CD14-positive monocyte (primary cell): ENCODE results near the gene TBC1D22A. TPM values are rescaled to one million over a fixed set of nuclear protein-coding genes. Genes with fewer than 3 reads are reported as not detected.
A peak's percentile ranks its signal among the peaks of the same experiment; 100 is the strongest.

Source experiments
- DNase-seq, 3 donors: peaks; one replicate each; pipeline ENCODE4 v3.0.0-alpha.2; 2011 to 2022
- H2AFZ ChIP-seq: 2 replicates; pipeline ENCODE4 v1.6.0; 2012; ENCODE audit warnings: mild to moderate bottlenecking, low read depth, low read length, inconsistent platforms; ENCODE audit not compliant: insufficient read depth, poor library complexity, severe bottlenecking
- H3K27ac ChIP-seq, 2 donors: 1 replicate in 1 of 2; 2 replicates in 1 of 2; pipeline ENCODE4 v1.5.1; 2012 to 2013; ENCODE audit warnings: low read length in 2 of 2, control low read depth in 1 of 2, inconsistent platforms in 1 of 2, low read depth in 1 of 2, mild to moderate bottlenecking in 1 of 2
- H3K27me3 ChIP-seq, 2 donors: one replicate each; pipeline versions ENCODE4 v1.6.0 to v1.6.1; 2011 to 2013; ENCODE audit warnings: low read length in 2 of 2; ENCODE audit not compliant: control insufficient read depth in 2 of 2, insufficient read depth in 2 of 2
- H3K36me3 ChIP-seq, 2 donors: replicated peaks in 1 of 2; 1 replicate in 1 of 2; 2 replicates in 1 of 2; pipeline versions ENCODE4 v1.5.1 to v1.6.1; 2012 to 2013; ENCODE audit warnings: low read length in 2 of 2, control low read depth in 1 of 2, inconsistent platforms in 1 of 2, mild to moderate bottlenecking in 1 of 2; ENCODE audit not compliant: insufficient read depth in 2 of 2, control insufficient read depth in 1 of 2
- H3K4me1 ChIP-seq, 2 donors: 1 replicate in 1 of 2; 2 replicates in 1 of 2; pipeline versions ENCODE4 v1.5.1 to v1.6.1; 2012 to 2013; ENCODE audit warnings: low read length in 2 of 2, control low read depth in 1 of 2, inconsistent platforms in 1 of 2, mild to moderate bottlenecking in 1 of 2, moderate library complexity in 1 of 2; ENCODE audit not compliant: insufficient read depth in 2 of 2, control insufficient read depth in 1 of 2
- H3K4me2 ChIP-seq: replicated peaks from 2 replicates; pipeline ENCODE3; 2012; ENCODE audit warnings: low read length, moderate library complexity, mild to moderate bottlenecking; ENCODE audit not compliant: poor library complexity, severe bottlenecking; ENCODE audit errors: extremely low read depth
- H3K4me3 ChIP-seq, 3 experiments: fragments of 200-600 bp in 1 of 3; sonication (generic) in 1 of 3; replicated peaks in 1 of 3; 1 replicate in 2 of 3; 2 replicates in 1 of 3; pipeline ENCODE4 v1.5.1; 2011 to 2013; ENCODE audit warnings: low read length in 3 of 3, mild to moderate bottlenecking in 3 of 3, control low read depth in 2 of 3, low read depth in 2 of 3, inconsistent platforms in 1 of 3, moderate library complexity in 1 of 3
- H3K79me2 ChIP-seq: 2 replicates; pipeline ENCODE4 v1.6.0; 2012; ENCODE audit warnings: mild to moderate bottlenecking, control low read depth, inconsistent platforms, low read length, moderate library complexity; ENCODE audit not compliant: insufficient read depth
- H3K9ac ChIP-seq: 2 replicates; pipeline ENCODE4 v1.6.0; 2017; ENCODE audit warnings: low read length, mild to moderate bottlenecking; ENCODE audit not compliant: insufficient read depth, poor library complexity, severe bottlenecking
- H3K9me3 ChIP-seq, 2 donors: replicated peaks in 1 of 2; 1 replicate in 1 of 2; 2 replicates in 1 of 2; pipeline versions ENCODE4 v1.5.1 to v1.6.1; 2012 to 2013; ENCODE audit warnings: low read length in 2 of 2, control low read depth in 1 of 2; ENCODE audit not compliant: control insufficient read depth in 1 of 2, insufficient read depth in 1 of 2
- H4K20me1 ChIP-seq: 2 replicates; pipeline ENCODE4 v1.6.0; 2012; ENCODE audit warnings: mild to moderate bottlenecking, low read length, control low read depth, moderate library complexity; ENCODE audit not compliant: insufficient read depth
- H3K27ac Mint-ChIP-seq, 7 donors: one replicate each; pipeline ENCODE4 v1.8.0; 2020; ENCODE audit warnings: mild to moderate bottlenecking in 7 of 7, mixed read lengths in 7 of 7, moderate library complexity in 6 of 7, inconsistent platforms in 2 of 7
- H3K27me3 Mint-ChIP-seq, 3 donors: one replicate each; pipeline ENCODE4 v1.8.0; 2021 to 2022; ENCODE audit warnings: low read depth in 3 of 3, mild to moderate bottlenecking in 3 of 3, mixed read lengths in 3 of 3, moderate library complexity in 3 of 3, inconsistent platforms in 1 of 3
- H3K36me3 Mint-ChIP-seq, 2 donors: one replicate each; pipeline ENCODE4 v1.8.0; 2020; ENCODE audit warnings: mixed read lengths in 2 of 2, inconsistent platforms in 1 of 2, mild to moderate bottlenecking in 1 of 2
- H3K4me1 Mint-ChIP-seq: one replicate; pipeline ENCODE4 v1.8.0; 2020; ENCODE audit warnings: mild to moderate bottlenecking, mixed read lengths
- H3K4me3 Mint-ChIP-seq, 2 donors: one replicate each; pipeline ENCODE4 v1.8.0; 2020; ENCODE audit warnings: mild to moderate bottlenecking in 2 of 2, mixed read lengths in 2 of 2, moderate library complexity in 1 of 2
- H3K9me3 Mint-ChIP-seq, 7 donors: one replicate each; pipeline ENCODE4 v1.8.0; 2020 to 2022; ENCODE audit warnings: mixed read lengths in 7 of 7, mild to moderate bottlenecking in 6 of 7, moderate library complexity in 6 of 7, inconsistent platforms in 2 of 7
- WGBS: methylation state at CpG from one replicate; pipeline ENCODE4 v1.1.5; 2013; ENCODE audit warnings: missing lambda C conversion rate; ENCODE audit not compliant: insufficient coverage; 5-methylcytosine and 5-hydroxymethylcytosine counted together
- intact Hi-C, 2 donors: fragments of 100-400 bp; cut with micrococcal nuclease; formaldehyde crosslinking; loops; one replicate each; pipeline versions ENCODE4 v1.15.0 to v1.15.1; 2023
- polyA plus RNA-seq, 3 donors: library from polyadenylated mRNA; depleted of rRNA in 1 of 3; unstranded in 2 of 3; stranded (reverse) in 1 of 3; fragments of 300-500 nt in 2 of 3; fragments of >200 nt in 1 of 3; fragmentation: Illumina TruSeq in 2 of 3; gene quantifications; 1 replicate in 2 of 3; 2 replicates in 1 of 3; pipeline ENCODE4 v1.2.3, GENCODE V29; 2012 to 2021
- TF ChIP-seq, protein P1 (sequence below): fragments of 200-600 bp; IDR thresholded peaks from one replicate; pipeline ENCODE4 v1.8.0; 2022; ENCODE audit warnings: antibody characterized with exemption, mild to moderate bottlenecking

TBC1D22A gene
- polyA plus RNA-seq, 3 donors = 25.9 to 36.2 (median 29.5) TPM

DNA sequence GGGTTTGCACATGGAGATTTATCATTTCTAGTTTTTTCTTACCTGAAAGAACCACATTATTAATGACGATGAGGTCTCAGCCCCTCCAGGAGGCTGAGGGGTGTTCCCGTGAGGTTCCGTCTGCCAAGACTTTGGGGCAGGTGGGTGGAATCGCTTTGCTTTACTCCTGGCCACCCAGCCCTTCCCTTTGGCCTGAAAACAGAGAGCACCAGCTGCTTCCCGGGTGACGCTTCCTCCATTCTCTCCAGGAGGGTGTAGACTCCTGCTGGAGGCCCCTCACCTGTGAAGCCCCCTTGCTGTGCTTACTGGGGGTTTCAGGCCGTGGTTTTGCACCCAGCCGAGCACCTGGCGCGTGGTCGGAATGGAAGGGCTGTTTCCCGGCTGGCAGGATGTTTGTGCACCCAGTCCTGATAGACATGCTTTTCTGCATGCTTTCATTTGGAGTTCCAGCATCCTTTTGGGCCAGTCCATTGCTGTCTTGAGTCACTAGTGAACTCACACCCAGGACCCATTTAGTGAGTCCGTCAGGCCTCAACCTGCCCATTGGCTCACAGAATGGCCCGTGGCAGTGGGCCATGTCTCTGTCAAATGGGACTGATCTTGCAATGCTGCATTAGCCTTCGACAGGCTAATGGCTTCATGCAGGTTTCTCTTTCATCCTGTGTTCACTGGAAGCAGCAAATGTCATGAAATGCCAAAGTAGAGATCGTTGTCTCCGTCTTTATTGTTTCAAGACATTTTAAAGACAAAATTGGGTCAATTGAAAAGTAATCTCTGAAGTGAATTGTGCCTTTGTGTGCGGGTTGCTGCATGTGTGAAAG, 360.8 kb downstream of the TBC1D22A start:
- Mint-ChIP-seq H3K27ac (peak overlapping the region in 2 of 7 donors; percentile 0 to 41), H3K4me3 (no peak overlapping the region), H3K4me1 (no peaks in the 10 kb centered on the region), H3K27me3 (no peaks in the 10 kb centered on the region), H3K9me3 (peaks cover 0 to 2% (median 0%) of the 10 kb centered on the region in 7 donors), H3K36me3 (peaks cover 1 to 10% of the 10 kb centered on the region in 2 donors)
- intact Hi-C loops = no loop called here
- Histone ChIP-seq H3K4me2 (no peak overlapping the region), H3K9me3 (no peaks in the 10 kb centered on the region), H4K20me1 (peaks cover 3% of the 10 kb centered on the region), H3K9ac (no peak overlapping the region), H3K27me3 (no peaks in the 10 kb centered on the region), H2AFZ (no peak overlapping the region), H3K4me3 (no peak overlapping the region), H3K27ac (no peak overlapping the region), H3K4me1 (no peaks in the 10 kb centered on the region), H3K79me2 (no peaks in the 10 kb centered on the region), H3K36me3 (no peaks in the 10 kb centered on the region)
- 92% methylated on average over 15 of the region's 18 CpGs for WGBS
- TF ChIP-seq, protein P1, sequence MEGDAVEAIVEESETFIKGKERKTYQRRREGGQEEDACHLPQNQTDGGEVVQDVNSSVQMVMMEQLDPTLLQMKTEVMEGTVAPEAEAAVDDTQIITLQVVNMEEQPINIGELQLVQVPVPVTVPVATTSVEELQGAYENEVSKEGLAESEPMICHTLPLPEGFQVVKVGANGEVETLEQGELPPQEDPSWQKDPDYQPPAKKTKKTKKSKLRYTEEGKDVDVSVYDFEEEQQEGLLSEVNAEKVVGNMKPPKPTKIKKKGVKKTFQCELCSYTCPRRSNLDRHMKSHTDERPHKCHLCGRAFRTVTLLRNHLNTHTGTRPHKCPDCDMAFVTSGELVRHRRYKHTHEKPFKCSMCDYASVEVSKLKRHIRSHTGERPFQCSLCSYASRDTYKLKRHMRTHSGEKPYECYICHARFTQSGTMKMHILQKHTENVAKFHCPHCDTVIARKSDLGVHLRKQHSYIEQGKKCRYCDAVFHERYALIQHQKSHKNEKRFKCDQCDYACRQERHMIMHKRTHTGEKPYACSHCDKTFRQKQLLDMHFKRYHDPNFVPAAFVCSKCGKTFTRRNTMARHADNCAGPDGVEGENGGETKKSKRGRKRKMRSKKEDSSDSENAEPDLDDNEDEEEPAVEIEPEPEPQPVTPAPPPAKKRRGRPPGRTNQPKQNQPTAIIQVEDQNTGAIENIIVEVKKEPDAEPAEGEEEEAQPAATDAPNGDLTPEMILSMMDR = no peak
- no peak for DNase-seq

DNA sequence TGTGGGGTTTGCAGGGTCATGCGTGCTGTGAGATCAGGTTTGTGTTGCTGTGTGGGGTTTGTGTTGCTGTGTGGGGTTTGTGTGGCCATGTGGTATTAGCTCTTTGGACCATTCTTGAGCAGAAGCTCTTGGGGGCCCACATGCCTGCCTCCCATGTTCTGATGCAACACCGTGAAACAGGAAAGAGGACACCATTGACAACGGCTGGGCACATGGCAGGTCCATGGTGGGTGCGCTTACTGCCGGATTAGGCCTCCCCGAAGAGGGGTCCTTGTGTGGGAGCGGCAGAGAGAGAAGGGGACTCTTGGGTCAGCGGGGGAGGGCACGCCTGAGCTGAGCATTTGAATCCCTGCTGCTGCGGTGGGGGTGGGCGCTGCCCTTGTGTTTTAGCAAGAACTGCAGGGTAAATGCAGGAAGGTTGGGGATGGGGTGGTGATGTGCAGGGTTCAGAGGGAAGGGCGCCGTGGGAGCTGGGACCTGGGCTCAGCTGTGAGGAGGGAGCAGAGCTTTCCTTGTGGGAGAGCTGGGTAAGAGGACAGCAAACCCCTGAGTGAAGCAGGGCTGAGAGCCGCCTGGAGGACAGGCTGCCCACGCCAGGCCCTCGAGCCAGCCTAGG, 361.5 kb downstream of the TBC1D22A start:
- H2AFZ ChIP-seq = no peak overlapping the region
- intact Hi-C loops = no loop called here
- no peaks in the 10 kb centered on the region for H3K9me3 ChIP-seq
- no peak overlapping the region for H3K4me2 ChIP-seq
- H3K79me2 ChIP-seq = no peaks in the 10 kb centered on the region
- Mint-ChIP-seq H3K27ac (peak overlapping the region in 2 of 7 donors; percentile 0 to 13), H3K36me3 (peaks cover 7 to 17% of the 10 kb centered on the region in 2 donors), H3K4me3 (no peak overlapping the region), H3K9me3 (no peaks in the 10 kb centered on the region), H3K27me3 (no peaks in the 10 kb centered on the region), H3K4me1 (no peaks in the 10 kb centered on the region)
- WGBS = 89% methylated on average over 16 of the region's 16 CpGs
- no peak for DNase-seq
- TF ChIP-seq, protein P1 = no peak
- H3K4me1 ChIP-seq = no peaks in the 10 kb centered on the region
- peaks cover 0 to 5% of the 10 kb centered on the region in 2 donors for H3K36me3 ChIP-seq
- no peak overlapping the region for H3K9ac ChIP-seq
- H4K20me1 ChIP-seq = peaks cover 3% of the 10 kb centered on the region
- H3K4me3 ChIP-seq = no peak overlapping the region
- no peaks in the 10 kb centered on the region for H3K27me3 ChIP-seq
- H3K27ac ChIP-seq = no peak overlapping the region
